T1000 (cell line): ENCODE measurements around the gene SHFL.

Source experiments
- DNase-seq: peaks from one replicate; lab custom pipeline; 2025; ENCODE audit warnings: mixed read lengths; lab: John Stamatoyannopoulos, UW

The SHFL gene

GRCh38 chr19:10134040-10134439 lies 47.9 kb downstream of the SHFL start:
- DNase-seq = no peak

GRCh38 chr19:10135551-10136334 lies 49.6 kb downstream of the SHFL start:
- DNase-seq = no peak

DNA sequence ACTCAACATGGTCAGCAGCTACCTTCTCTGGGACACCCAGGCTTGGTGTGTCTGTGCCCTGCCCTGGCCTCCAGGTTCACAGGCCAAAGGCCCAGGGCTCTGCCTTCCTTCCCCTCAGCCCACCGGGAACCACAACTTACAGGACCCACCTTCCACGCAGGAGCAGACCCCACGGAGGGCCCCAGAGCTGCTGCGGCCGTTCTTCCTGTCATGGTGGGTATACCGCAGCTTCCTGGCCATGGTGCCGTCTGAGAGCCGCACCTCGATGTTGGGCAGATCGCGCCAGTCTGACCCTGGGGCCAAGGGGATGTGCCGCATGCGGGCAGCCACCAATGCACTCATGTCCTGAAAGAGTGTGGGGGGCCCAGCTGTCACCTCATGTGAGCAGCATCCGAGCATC lies 50.8 kb downstream of the SHFL start:
- no peak for DNase-seq

DNA sequence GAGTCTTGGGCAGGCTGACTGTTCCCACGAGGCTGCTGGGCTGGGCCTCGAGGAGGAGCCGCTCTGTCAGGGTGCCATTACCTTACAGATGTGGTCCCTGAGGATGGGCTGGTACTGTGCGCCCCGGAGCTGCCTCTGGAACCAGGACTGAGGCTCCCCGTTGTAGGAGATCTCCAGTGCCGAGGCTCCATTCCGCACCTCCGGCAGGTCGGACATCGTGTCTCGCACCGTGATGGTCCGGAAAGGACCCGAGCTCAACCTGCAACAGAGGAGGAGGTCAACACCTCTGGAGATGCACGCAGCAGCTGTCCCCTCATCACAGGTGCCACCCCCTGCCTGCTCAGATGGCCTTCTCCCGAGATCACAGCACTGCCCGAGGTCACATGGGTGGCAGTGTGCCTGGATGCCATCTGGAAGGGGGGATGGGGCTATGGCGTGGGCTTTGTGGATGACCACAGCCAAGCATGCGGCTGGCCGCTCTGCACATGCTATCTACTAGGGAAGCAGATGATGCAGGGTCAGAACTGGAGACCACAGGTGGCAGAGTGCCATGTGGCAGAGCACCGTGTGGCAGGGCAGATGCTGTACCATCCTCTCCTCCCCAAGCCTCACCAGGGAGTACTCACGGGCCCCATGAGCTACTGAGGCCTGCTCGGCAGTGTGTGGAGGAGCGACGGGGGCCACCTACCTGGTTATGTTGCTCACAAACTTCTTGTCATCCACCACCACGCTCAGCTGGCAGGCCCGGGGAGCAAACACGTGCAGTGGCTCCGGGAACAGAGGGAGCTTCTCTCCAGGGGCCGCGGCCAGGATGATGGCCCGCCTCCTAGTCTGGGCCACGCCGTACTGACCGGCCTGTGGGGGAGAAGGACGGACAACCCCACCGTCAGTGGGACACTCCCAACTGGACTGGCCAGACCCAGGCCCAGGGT lies 51.9 kb downstream of the SHFL start:
- no peak for DNase-seq

DNA sequence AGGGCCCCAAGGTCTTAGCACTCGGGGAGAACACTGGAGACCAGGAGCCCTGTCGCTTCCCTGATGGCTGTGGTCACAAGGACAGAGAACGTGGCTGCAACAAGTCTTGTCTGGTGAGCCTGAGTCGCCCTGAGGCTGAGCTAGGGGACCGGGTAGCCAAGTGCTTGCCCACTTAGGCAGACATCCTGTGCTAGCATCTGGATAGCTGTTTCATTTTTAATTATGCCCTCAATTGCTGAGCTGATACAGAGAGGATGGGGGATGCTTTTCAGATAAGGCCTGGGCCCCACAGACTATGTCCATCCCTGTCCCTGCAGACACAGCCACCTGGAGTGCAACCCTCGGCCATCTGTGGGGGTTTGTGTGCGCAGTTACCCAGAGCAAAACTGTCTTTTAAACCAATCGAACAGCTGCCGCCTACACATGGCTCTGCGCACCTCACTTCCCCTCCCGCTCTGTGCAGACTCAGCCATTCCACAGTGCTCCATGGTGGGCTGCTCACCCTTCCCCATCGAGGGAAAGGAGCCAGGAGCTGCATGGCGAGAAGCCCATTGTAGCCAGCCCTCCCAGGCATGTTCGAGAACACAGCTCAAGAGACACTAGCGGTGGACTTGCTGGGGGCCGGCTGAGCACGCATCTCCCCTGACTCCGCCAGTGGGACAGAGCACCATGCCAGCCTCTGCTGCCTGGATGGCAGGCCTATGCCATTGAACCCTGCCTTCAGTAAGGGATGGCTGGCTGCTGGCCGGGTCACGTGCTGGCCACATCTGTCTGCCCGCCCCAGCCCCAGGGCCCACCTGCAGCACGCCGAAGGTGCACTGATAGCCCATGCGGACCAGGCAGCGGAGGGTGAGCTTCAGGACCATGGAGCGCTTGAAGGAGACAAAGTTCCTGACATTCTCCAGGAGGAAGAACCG lies 53.0 kb downstream of the SHFL start:
- DNase-seq = no peak

DNA sequence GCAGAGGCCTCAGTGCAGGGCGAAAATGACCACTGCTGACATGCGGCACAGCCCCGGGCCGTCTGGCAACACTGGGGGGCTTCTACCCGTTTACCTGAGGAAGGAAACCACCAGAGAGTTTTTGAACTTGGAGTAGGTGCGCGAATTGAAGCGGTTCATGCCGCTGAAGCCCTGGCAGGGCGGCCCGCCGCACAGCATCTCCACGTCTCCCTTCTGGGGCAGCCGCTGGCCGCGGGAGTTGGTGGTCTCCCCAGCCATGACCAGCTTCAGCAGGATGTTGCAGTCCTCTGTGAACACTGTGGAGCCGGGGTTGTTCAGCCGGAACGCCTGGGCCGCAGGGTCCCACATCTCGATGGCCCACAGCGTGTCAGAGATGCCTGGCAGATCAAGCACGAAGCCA lies 53.8 kb downstream of the SHFL start:
- DNase-seq = no peak

GRCh38 chr19:10141479-10141878 lies 55.4 kb downstream of the SHFL start:
- DNase-seq = no peak

DNA sequence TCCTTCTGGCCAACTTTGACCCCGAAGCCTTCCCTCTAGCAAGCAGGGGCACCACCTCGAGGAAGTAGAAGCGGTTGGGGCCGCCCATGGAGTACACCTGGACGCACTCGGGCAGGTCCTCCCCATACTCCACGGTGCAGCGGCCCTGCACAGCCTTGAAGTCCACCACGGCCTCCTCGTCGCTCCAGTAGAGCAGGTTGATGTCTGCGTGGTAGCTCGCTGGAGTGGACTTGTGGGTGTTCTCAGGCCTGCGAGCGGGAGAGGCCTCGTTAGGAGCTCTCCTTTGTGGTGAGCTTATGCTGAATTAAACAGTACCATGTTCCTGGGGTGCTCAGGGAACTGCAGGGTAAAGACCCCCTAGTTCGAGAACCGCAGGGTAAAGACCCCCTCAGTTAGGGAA lies 55.9 kb downstream of the SHFL start:
- DNase-seq = no peak
